Sigmoid colon (tissue), 7 donors: ENCODE results near the gene TRUB1. TPM values are rescaled to one million over a fixed set of nuclear protein-coding genes. Genes with fewer than 3 reads are reported as not detected.

Source experiments
- DNase-seq: peaks from one replicate; pipeline ENCODE4 v3.0.0-alpha.2; 2019
- H3K27ac ChIP-seq, 4 donors: fragments of 200-600 bp; sonication (generic); one replicate each; pipeline ENCODE4 v1.5.1; 2016 to 2019; ENCODE audit warnings: mild to moderate bottlenecking in 1 of 4
- H3K27me3 ChIP-seq, 3 donors: fragments of 200-600 bp; sonication (generic); one replicate each; pipeline ENCODE4 v1.5.1; 2019; ENCODE audit warnings: mild to moderate bottlenecking in 1 of 3
- H3K36me3 ChIP-seq, 4 donors: fragments of 200-600 bp; sonication (generic); one replicate each; pipeline ENCODE4 v1.5.1; 2016 to 2019
- H3K4me1 ChIP-seq, 4 donors: fragments of 200-600 bp; sonication (generic); one replicate each; pipeline ENCODE4 v1.5.1; 2017 to 2019
- H3K4me3 ChIP-seq, 4 donors: fragments of 200-600 bp; sonication (generic); one replicate each; pipeline ENCODE4 v1.5.1; 2017 to 2019; ENCODE audit warnings: mild to moderate bottlenecking in 2 of 4, moderate library complexity in 1 of 4
- H3K9me3 ChIP-seq, 4 donors: fragments of 200-600 bp in 3 of 4; sonication (generic) in 3 of 4; one replicate each; pipeline versions ENCODE4 v1.5.1 to v1.6.1; 2013 to 2019
- CTCF ChIP-seq, 4 experiments: fragments of 450-650 bp in 3 of 4; fragments of 200-600 bp in 1 of 4; IDR thresholded peaks; one replicate each; pipeline ENCODE4 v1.5.1; 2016 to 2019; ENCODE audit warnings: antibody characterized with exemption in 4 of 4, mild to moderate bottlenecking in 3 of 4, moderate library complexity in 2 of 4
- EP300 ChIP-seq, 4 donors: sonication (generic); formaldehyde crosslinking; IDR thresholded peaks; one replicate each; pipeline ENCODE4 v1.6.1; 2017; ENCODE audit warnings: antibody characterized with exemption in 4 of 4
- POLR2A ChIP-seq, 2 donors: fragments of 450-650 bp; IDR thresholded peaks; one replicate each; pipeline ENCODE4 v1.6.1; 2016; ENCODE audit warnings: antibody characterized with exemption in 2 of 2, mild to moderate bottlenecking in 2 of 2, moderate library complexity in 2 of 2
- POLR2AphosphoS5 ChIP-seq, 4 donors: sonication (generic); formaldehyde crosslinking; IDR thresholded peaks; one replicate each; pipeline ENCODE4 v1.6.1; 2017; ENCODE audit warnings: antibody characterized with exemption in 4 of 4
- WGBS, 2 donors: extraction: QIAGEN DNeasy Blood & Tissue Kit; methylation state at CpG; one replicate each; pipeline ENCODE4 v1.1.7; 2013; 5-methylcytosine and 5-hydroxymethylcytosine counted together
- intact Hi-C: fragments of 100-400 bp; cut with DNase I; formaldehyde crosslinking; loops from one replicate; pipeline ENCODE4 v1.15.1; 2023
- polyA plus RNA-seq, 3 donors: library from polyadenylated mRNA; stranded (reverse); fragments of 200-250 nt; gene quantifications; one replicate each; pipeline ENCODE4 v1.2.3, GENCODE V29; 2013
- total RNA-seq, 4 donors: library from RNA; depleted of rRNA; stranded (reverse); fragments of >200 nt; gene quantifications; one replicate each; pipeline ENCODE4 v1.1.0, GENCODE V29; 2016
- donor health status: healthy with polysubstance abuse.
- donor health status: Bipolar disorder and iron deficiency.
- donor health status: healthy.

The TRUB1 gene
- total and polyA plus RNA-seq, 7 donors = 7.8 to 14.3 (median 10.5) TPM

GRCh38 chr10:114899982-114900381 is 38.0 kb upstream of the TRUB1 start:
- TF ChIP-seq POLR2AphosphoS5 (IDR thresholded peaks at IDR 0.05) = no peak
- TF ChIP-seq CTCF (IDR thresholded peaks at IDR 0.05) = no peak
- 87 to 93% methylated on average over 2 of the region's 2 CpGs for WGBS, 2 donors
- H3K27ac ChIP-seq = no peak overlapping the region
- intact Hi-C loops = no loop called here
- H3K27me3 ChIP-seq = no peaks in the 10 kb centered on the region
- DNase-seq = no peak
- H3K4me1 ChIP-seq = peaks cover 0 to 9% (median 3%) of the 10 kb centered on the region in 4 donors
- H3K9me3 ChIP-seq = no peaks in the 10 kb centered on the region
- no peak overlapping the region for H3K4me3 ChIP-seq
- no peaks in the 10 kb centered on the region for H3K36me3 ChIP-seq

GRCh38 chr10:114900658-114901057 is 37.3 kb upstream of the TRUB1 start:
- no peak overlapping the region for H3K4me3 ChIP-seq
- intact Hi-C loops = no loop called here
- DNase-seq = no peak
- no peaks in the 10 kb centered on the region for H3K27me3 ChIP-seq
- H3K9me3 ChIP-seq = no peaks in the 10 kb centered on the region
- 96% methylated on average over 12 of the region's 12 CpGs for WGBS, 2 donors
- TF ChIP-seq EP300 (IDR thresholded peaks at IDR 0.05) = no peak
- no peak for TF ChIP-seq POLR2AphosphoS5 (IDR thresholded peaks at IDR 0.05)
- no peak for TF ChIP-seq CTCF (IDR thresholded peaks at IDR 0.05)
- TF ChIP-seq POLR2A (IDR thresholded peaks at IDR 0.05) = no peak
- H3K27ac ChIP-seq = no peak overlapping the region
- H3K36me3 ChIP-seq = no peaks in the 10 kb centered on the region
- H3K4me1 ChIP-seq = peaks cover 0 to 9% (median 3%) of the 10 kb centered on the region in 4 donors

GRCh38 chr10:114902151-114902550 is 35.8 kb upstream of the TRUB1 start:
- H3K9me3 ChIP-seq = no peaks in the 10 kb centered on the region
- intact Hi-C loops = no loop called here
- WGBS, 2 donors = 23 to 60% methylated on average over 1 of the region's 1 CpG

GRCh38 chr10:114905450-114905849 is 32.5 kb upstream of the TRUB1 start:
- TF ChIP-seq EP300 (IDR thresholded peaks at IDR 0.05) = no peak
- TF ChIP-seq POLR2A (IDR thresholded peaks at IDR 0.05) = no peak
- TF ChIP-seq POLR2AphosphoS5 (IDR thresholded peaks at IDR 0.05) = no peak
- no peak for TF ChIP-seq CTCF (IDR thresholded peaks at IDR 0.05)
- no peak overlapping the region for H3K4me3 ChIP-seq
- no peaks in the 10 kb centered on the region for H3K27me3 ChIP-seq
- peaks cover 0 to 9% (median 3%) of the 10 kb centered on the region in 4 donors for H3K4me1 ChIP-seq
- no peaks in the 10 kb centered on the region for H3K36me3 ChIP-seq
- DNase-seq = no peak
- no peak overlapping the region for H3K27ac ChIP-seq
- intact Hi-C loops = no loop called here
- no peaks in the 10 kb centered on the region for H3K9me3 ChIP-seq

More at GRCh38 chr10:114902151-114902550, 35.8 kb upstream of the TRUB1 start:
- TF ChIP-seq CTCF (IDR thresholded peaks at IDR 0.05) (no peak), POLR2A (IDR thresholded peaks at IDR 0.05) (no peak), EP300 (IDR thresholded peaks at IDR 0.05) (no peak), POLR2AphosphoS5 (IDR thresholded peaks at IDR 0.05) (no peak)
- Histone ChIP-seq H3K27me3 (no peaks in the 10 kb centered on the region), H3K4me1 (peaks cover 0 to 9% (median 3%) of the 10 kb centered on the region in 4 donors), H3K27ac (no peak overlapping the region), H3K4me3 (no peak overlapping the region), H3K36me3 (no peaks in the 10 kb centered on the region)
- no peak for DNase-seq

- H3K27ac ChIP-seq = no peak overlapping the region
- no peaks in the 10 kb centered on the region for H3K9me3 ChIP-seq
- DNase-seq = no peak
- H3K27me3 ChIP-seq = no peaks in the 10 kb centered on the region
- H3K36me3 ChIP-seq = no peaks in the 10 kb centered on the region
- WGBS, 2 donors = 80 to 86% methylated on average over 3 of the region's 3 CpGs
- H3K4me3 ChIP-seq = no peak overlapping the region
- intact Hi-C loops = no loop called here
- no peak for TF ChIP-seq POLR2A (IDR thresholded peaks at IDR 0.05)
- no peak for TF ChIP-seq EP300 (IDR thresholded peaks at IDR 0.05)
- TF ChIP-seq CTCF (IDR thresholded peaks at IDR 0.05) = no peak
- no peak for TF ChIP-seq POLR2AphosphoS5 (IDR thresholded peaks at IDR 0.05)
- H3K4me1 ChIP-seq = peaks cover 0 to 6% (median 2%) of the 10 kb centered on the region in 4 donors
These were observed 31.0 kb upstream of the TRUB1 start for GRCh38 chr10:114906981-114907380.
